Body of pancreas (tissue), 4 donors: ENCODE measurements around the gene PDZK1IP1. TPM values are rescaled to one million over a fixed set of nuclear protein-coding genes. Genes with fewer than 3 reads are reported as not detected.
"Not testable (repeated sequence)": the region's sequence is repeated elsewhere in the genome, so short reads cannot be mapped to it uniquely, and the experiment has no call there.

ENCODE experiments used
- ATAC-seq: fragments of 150-250 bp; one replicate; pipeline ENCODE4 v1.9.1; 2016
- DNase-seq, 4 donors: peaks; one replicate each; pipeline ENCODE4 v3.0.0-alpha.2; 2019
- H3K27ac ChIP-seq, 4 donors: fragments of 200-600 bp; sonication (generic); 1 replicate in 3 of 4; 2 replicates in 1 of 4; pipeline versions ENCODE4 v1.5.1 to v1.6.1; 2016 to 2019; ENCODE audit warnings: mild to moderate bottlenecking in 1 of 4, mixed read lengths in 1 of 4, moderate library complexity in 1 of 4
- H3K27me3 ChIP-seq, 2 donors: fragments of 200-600 bp; sonication (generic); one replicate each; pipeline ENCODE4 v1.6.0; 2016; ENCODE audit warnings: mild to moderate bottlenecking in 1 of 2
- H3K36me3 ChIP-seq, 2 donors: fragments of 200-600 bp; sonication (generic); replicated peaks in 1 of 2; 2 replicates each; pipeline ENCODE4 v1.5.1; 2016; ENCODE audit warnings: low read depth in 2 of 2; ENCODE audit not compliant: insufficient read depth in 1 of 2
- H3K4me1 ChIP-seq: fragments of 200-600 bp; sonication (generic); one replicate; pipeline ENCODE4 v1.6.0; 2016
- H3K4me3 ChIP-seq, 2 donors: fragments of 200-600 bp; sonication (generic); 1 replicate in 1 of 2; 2 replicates in 1 of 2; pipeline ENCODE4 v1.5.1; 2016 to 2019
- H3K9me3 ChIP-seq, 3 donors: fragments of 200-600 bp; sonication (generic); 1 replicate in 2 of 3; 2 replicates in 1 of 3; pipeline ENCODE4 v1.5.1; 2016
- POLR2A ChIP-seq, 3 donors: fragments of 450-650 bp; IDR thresholded peaks; one replicate each; pipeline ENCODE4 v1.6.1; 2016; ENCODE audit warnings: antibody characterized with exemption in 3 of 3, mild to moderate bottlenecking in 2 of 3
- WGBS, 2 donors: methylation state at CpG; one replicate each; pipeline ENCODE4 v1.1.5; 2017; 5-methylcytosine and 5-hydroxymethylcytosine counted together
- intact Hi-C: fragments of 100-400 bp; cut with DNase I; formaldehyde crosslinking; loops from one replicate; pipeline ENCODE4 v1.15.1; 2023
- total RNA-seq, 2 donors: library from RNA; depleted of rRNA; stranded (reverse); fragments of >200 nt; gene quantifications; one replicate each; pipeline ENCODE4 v1.1.0, GENCODE V29; 2016
- TF ChIP-seq, protein P1 (sequence below), 7 experiments: fragments of 450-650 bp in 4 of 7; fragments of 200-600 bp in 3 of 7; sonication (generic) in 3 of 7; IDR thresholded peaks; one replicate each; pipeline ENCODE4 v1.5.1; 2016 to 2019; ENCODE audit warnings: antibody characterized with exemption in 7 of 7

Gene PDZK1IP1
- total RNA-seq, 2 donors from 2014 or later, result 54.2 to 56.4 TPM

- no peak overlapping the region for H3K27ac ChIP-seq
- H3K4me1 ChIP-seq, result peaks cover 5% of the 10 kb centered on the region
- TF ChIP-seq, protein P1, sequence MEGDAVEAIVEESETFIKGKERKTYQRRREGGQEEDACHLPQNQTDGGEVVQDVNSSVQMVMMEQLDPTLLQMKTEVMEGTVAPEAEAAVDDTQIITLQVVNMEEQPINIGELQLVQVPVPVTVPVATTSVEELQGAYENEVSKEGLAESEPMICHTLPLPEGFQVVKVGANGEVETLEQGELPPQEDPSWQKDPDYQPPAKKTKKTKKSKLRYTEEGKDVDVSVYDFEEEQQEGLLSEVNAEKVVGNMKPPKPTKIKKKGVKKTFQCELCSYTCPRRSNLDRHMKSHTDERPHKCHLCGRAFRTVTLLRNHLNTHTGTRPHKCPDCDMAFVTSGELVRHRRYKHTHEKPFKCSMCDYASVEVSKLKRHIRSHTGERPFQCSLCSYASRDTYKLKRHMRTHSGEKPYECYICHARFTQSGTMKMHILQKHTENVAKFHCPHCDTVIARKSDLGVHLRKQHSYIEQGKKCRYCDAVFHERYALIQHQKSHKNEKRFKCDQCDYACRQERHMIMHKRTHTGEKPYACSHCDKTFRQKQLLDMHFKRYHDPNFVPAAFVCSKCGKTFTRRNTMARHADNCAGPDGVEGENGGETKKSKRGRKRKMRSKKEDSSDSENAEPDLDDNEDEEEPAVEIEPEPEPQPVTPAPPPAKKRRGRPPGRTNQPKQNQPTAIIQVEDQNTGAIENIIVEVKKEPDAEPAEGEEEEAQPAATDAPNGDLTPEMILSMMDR (IDR thresholded peaks at IDR 0.05), result no peak
- TF ChIP-seq POLR2A (IDR thresholded peaks at IDR 0.05), result no peak
- no peaks in the 10 kb centered on the region for H3K27me3 ChIP-seq
- no peaks in the 10 kb centered on the region for H3K9me3 ChIP-seq
- no peaks in the 10 kb centered on the region for H3K36me3 ChIP-seq
- ATAC-seq (no peak), DNase-seq (no peak)
- no peak overlapping the region for H3K4me3 ChIP-seq
- intact Hi-C loops, result no loop called here
These were observed 15.2 kb downstream of the PDZK1IP1 start for GRCh38 chr1:47174656-47175020.

GRCh38 chr1:47172782-47173181 lies 17.1 kb downstream of the PDZK1IP1 start:
- DNase-seq (no peak), ATAC-seq (no peak)
- H3K4me3 ChIP-seq, result no peak overlapping the region
- TF ChIP-seq, protein P1 (IDR thresholded peaks at IDR 0.05), result no peak
- TF ChIP-seq POLR2A (IDR thresholded peaks at IDR 0.05), result no peak
- 73 to 90% methylated on average over 4 to 5 of the region's 5 CpGs for WGBS, 2 donors
- no peaks in the 10 kb centered on the region for H3K27me3 ChIP-seq
- intact Hi-C loops, result no loop called here
- no peaks in the 10 kb centered on the region for H3K9me3 ChIP-seq
- no peak overlapping the region for H3K27ac ChIP-seq
- H3K4me1 ChIP-seq, result no peaks in the 10 kb centered on the region
- no peaks in the 10 kb centered on the region for H3K36me3 ChIP-seq

DNA sequence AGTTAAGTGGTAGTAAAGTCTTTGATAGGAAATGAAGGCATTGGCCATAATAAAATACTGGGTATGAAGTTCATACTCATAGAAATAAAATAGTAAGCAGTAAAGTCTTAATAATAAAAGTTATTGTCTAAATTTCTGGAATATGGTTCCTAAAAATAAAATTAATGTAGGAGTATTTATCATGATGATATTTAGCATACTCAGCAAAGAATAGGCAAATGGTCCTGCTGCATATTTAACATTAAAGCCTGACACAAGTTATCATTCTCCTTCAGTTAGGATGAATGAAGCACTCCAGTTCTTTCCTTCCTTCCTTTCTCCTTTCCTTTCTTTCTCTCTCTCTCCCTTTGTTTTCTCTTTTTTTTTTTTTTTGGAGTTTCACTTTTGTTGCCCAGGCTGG lies 25.3 kb downstream of the PDZK1IP1 start:
- Histone ChIP-seq H3K9me3 (no peaks in the 10 kb centered on the region), H3K36me3 (no peaks in the 10 kb centered on the region), H3K27me3 (no peaks in the 10 kb centered on the region), H3K27ac (no peak overlapping the region), H3K4me1 (no peaks in the 10 kb centered on the region), H3K4me3 (no peak overlapping the region)
- intact Hi-C loops, result no loop called here
- DNase-seq (no peak), ATAC-seq (no peak)
- TF ChIP-seq, protein P1 (IDR thresholded peaks at IDR 0.05), result no peak
- no peak for TF ChIP-seq POLR2A (IDR thresholded peaks at IDR 0.05)

DNA sequence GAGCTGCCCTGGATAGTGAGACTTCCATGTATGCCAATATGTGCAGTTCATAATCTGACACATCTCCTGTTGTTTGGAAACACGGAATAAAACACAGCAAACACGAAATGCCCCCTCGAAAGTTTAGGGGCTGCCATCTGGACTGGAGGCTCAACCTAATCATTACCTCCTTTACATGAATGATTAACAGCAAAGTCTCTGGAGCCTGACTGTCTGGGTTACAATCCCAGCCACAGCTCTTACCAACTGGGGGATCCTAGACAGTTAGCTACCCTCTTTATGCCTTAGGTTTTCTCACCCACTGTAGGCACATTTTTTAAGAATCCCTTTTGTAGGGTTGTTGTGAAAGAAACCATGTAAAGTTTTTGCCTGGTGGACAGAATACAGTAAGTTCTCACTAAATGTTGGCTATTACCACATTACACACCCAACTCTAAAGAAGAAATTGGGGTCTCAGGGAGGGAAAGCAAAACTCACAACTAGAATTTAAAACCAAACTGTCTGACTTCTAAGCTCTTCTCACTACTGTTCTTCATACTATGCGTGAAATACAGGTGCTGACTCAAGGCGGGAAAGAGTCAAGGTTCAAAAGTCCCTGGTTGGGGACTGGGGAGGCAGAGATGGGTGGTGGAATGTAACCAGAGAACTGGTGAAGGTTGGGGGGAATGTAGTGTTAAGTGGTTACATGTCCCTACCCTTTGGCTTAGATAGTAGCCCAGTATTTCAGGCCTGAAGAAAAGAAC lies 28.4 kb downstream of the PDZK1IP1 start:
- ATAC-seq, result no peak
- H3K27me3 ChIP-seq, result no peaks in the 10 kb centered on the region
- H3K9me3 ChIP-seq, result no peaks in the 10 kb centered on the region
- no peak overlapping the region for H3K4me3 ChIP-seq
- 41 to 58% methylated on average over 5 of the region's 5 CpGs for WGBS, 2 donors
- H3K36me3 ChIP-seq, result no peaks in the 10 kb centered on the region
- DNase-seq, result no peak
- intact Hi-C loops, result no loop called here
- H3K27ac ChIP-seq, result no peak overlapping the region
- no peaks in the 10 kb centered on the region for H3K4me1 ChIP-seq
- TF ChIP-seq POLR2A (IDR thresholded peaks at IDR 0.05), result no peak
- TF ChIP-seq, protein P1 (IDR thresholded peaks at IDR 0.05), result no peak

DNA sequence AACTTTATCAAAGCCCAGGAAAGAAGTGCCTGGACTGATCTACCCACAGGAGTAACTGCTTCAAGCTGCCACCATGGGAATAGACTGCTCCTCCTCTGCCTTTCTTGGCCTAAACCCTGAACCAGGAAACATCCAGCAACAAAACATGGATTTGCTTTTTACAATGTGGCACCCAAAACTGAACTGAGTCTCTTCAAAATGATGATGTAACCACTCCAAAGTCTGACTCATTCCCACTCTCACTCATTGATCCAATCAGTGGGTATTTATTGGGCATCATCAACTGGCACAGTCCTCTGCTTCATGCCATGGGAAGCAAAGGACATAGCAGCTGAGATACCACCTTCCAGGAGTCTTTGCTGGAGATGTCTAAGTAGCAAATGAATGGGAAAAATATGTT lies 29.1 kb downstream of the PDZK1IP1 start:
- DNase-seq (no peak), ATAC-seq (no peak)
- Histone ChIP-seq H3K27ac (no peak overlapping the region), H3K9me3 (no peaks in the 10 kb centered on the region), H3K4me3 (no peak overlapping the region), H3K36me3 (no peaks in the 10 kb centered on the region), H3K4me1 (no peaks in the 10 kb centered on the region), H3K27me3 (no peaks in the 10 kb centered on the region)
- intact Hi-C loops, result no loop called here
- no peak for TF ChIP-seq POLR2A (IDR thresholded peaks at IDR 0.05)
- TF ChIP-seq, protein P1 (IDR thresholded peaks at IDR 0.05), result no peak

DNA sequence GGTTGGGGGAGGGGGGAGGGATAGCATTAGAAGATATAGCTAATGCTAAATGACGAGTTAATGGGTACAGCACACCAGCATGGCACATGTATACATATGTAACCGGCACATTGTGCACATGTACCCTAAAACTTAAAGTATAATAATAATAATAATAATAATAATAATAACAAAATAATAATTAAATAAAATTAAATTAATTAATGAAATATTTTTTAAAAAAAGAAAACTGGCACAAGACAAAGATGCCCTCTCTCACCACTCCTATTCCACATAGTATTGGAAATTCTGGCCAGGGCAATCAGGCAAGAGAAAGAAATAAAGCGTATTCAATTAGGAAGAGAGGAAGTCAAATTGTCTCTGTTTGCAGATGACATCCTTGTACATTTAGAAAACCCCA lies 31.9 kb downstream of the PDZK1IP1 start:
- ATAC-seq, H3K4me3 ChIP-seq, H3K27ac ChIP-seq, H3K4me1 ChIP-seq, H3K36me3 ChIP-seq, H3K9me3 ChIP-seq, intact Hi-C loops, DNase-seq, H3K27me3 ChIP-seq: not testable (repeated sequence)
- WGBS, 2 donors, result 79 to 82% methylated on average over 3 of the region's 3 CpGs

DNA sequence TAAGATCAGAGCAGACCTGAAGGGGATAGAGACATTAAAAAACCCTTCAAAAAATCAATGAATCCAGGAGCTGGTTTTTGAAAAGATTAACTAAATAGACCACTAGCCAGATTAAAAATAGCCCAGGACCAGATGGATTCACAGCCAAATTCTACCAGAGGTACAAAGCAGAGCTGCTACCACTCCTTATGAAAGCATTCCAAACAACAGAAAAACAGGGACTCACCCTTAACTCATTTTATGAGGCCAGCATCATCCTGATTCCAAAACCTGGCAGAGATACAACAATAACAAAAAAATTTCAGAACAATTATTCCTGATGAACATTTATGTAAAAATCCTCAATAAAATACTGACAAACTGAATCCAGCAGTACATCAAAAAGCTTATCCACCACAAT lies 33.4 kb downstream of the PDZK1IP1 start:
- H3K4me3 ChIP-seq, H3K36me3 ChIP-seq, ATAC-seq, H3K27ac ChIP-seq, H3K27me3 ChIP-seq, DNase-seq, intact Hi-C loops, H3K4me1 ChIP-seq, H3K9me3 ChIP-seq: not testable (repeated sequence)
